ENCODE data around the gene PIP5K1A. TPM values are rescaled to one million over a fixed set of nuclear protein-coding genes. Genes with fewer than 3 reads are reported as not detected.

PIP5K1A gene
- total and polyA plus RNA-seq, 8 donors = 8.4 to 156 (median 58.1) TPM

DNA sequence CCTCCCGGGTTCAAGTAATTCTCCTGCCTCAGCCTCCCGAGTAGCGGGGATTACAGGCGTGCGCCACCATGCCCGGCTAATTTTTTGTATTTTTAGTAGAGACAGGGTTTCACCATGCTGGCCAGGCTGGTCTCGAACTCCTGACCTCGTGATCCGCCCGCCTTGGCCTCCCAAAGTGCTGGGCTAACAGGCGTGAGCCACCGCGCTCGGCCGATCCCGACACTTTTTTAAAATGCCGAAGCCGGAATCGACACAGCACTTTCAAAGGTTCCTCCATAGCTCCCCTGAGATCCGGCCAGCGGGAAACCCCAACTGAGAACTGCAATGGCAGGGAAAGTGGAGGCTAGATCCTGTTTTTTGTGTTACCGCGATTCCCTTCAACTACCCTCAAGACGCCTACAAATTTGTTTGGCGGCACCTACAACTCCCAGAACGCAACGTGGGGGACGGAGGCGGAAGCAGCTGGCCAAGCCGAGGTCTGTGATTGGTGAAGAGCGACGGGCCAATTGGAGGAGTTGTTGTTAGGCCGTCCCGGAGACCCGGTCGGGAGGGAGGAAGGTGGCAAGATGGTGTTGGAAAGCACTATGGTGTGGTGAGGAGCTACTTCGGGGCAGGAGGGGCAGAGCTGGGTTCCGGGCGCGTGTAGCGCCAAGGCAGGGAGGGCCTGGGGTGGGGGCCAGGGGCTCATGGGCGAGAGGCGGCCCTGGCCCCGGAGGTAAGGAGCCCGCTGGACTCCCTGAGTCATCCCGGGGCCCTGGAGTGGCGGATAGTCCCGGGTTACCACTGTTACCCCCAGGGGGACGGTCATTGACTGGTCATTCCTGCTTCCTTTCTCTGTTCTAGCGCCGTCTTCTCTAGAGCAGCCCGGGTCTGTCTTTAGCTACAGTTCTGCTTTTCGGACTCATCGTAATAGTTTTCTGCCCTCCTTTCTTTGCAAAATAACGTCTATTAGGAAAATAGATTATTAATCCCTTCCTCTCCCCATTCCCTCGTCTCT is 56.2 kb downstream of the PIP5K1A start, which contains the start of gene PSMD4:
Gene PSMD4, plus strand, starts transcription at position 518 of the 997 bp plus-strand sequence. Its CDS starts 49 bp downstream, at position 567.
- 9 to 13% (median 12%) methylated on average over 54 to 56 of the region's 56 CpGs for WGBS, 5 donors
- H3K4me1 ChIP-seq = peaks cover 16 to 55% (median 36%) of the 10 kb centered on the region in 4 donors
- H3K27me3 ChIP-seq = no peaks in the 10 kb centered on the region
- TF ChIP-seq POLR2A (IDR thresholded peaks at IDR 0.05) (peak in 1 of 4 donors; percentile 68), EP300 (IDR thresholded peaks at IDR 0.05) (no peak), POLR2AphosphoS5 (IDR thresholded peaks at IDR 0.05) (peak; percentile 93 to 97 (median 94))
- TF ChIP-seq, protein P1, sequence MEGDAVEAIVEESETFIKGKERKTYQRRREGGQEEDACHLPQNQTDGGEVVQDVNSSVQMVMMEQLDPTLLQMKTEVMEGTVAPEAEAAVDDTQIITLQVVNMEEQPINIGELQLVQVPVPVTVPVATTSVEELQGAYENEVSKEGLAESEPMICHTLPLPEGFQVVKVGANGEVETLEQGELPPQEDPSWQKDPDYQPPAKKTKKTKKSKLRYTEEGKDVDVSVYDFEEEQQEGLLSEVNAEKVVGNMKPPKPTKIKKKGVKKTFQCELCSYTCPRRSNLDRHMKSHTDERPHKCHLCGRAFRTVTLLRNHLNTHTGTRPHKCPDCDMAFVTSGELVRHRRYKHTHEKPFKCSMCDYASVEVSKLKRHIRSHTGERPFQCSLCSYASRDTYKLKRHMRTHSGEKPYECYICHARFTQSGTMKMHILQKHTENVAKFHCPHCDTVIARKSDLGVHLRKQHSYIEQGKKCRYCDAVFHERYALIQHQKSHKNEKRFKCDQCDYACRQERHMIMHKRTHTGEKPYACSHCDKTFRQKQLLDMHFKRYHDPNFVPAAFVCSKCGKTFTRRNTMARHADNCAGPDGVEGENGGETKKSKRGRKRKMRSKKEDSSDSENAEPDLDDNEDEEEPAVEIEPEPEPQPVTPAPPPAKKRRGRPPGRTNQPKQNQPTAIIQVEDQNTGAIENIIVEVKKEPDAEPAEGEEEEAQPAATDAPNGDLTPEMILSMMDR (IDR thresholded peaks at IDR 0.05) = no peak
- H3K36me3 ChIP-seq = peaks cover 0 to 12% (median 6%) of the 10 kb centered on the region in 4 donors
- H3K27ac ChIP-seq = peak within 1 kb of the TSS; percentile 91 to 97 (median 92)
- no peaks in the 10 kb centered on the region for H3K9me3 ChIP-seq
- peak within 1 kb of the TSS; percentile 88 to 99 (median 90) for H3K4me3 ChIP-seq
- intact Hi-C loops (cut with DNase I; ENCODE audit: low total_unique reads) = no loop called here
- DNase-seq = peak; percentile 94 to 99

GRCh38 chr1:151255381-151255780 is 57.0 kb downstream of the PIP5K1A start:
- Histone ChIP-seq H3K27me3 (no peaks in the 10 kb centered on the region), H3K4me1 (peaks cover 16 to 53% (median 33%) of the 10 kb centered on the region in 4 donors), H3K9me3 (no peaks in the 10 kb centered on the region), H3K36me3 (peaks cover 0 to 7% (median 0%) of the 10 kb centered on the region in 4 donors), H3K27ac (peak overlapping the region in 4 of 5 donors; percentile 91 to 97 (median 93)), H3K4me3 (peak overlapping the region; percentile 88 to 99 (median 90))
- DNase-seq = peak in 1 of 2 donors; percentile 7
- TF ChIP-seq POLR2A (IDR thresholded peaks at IDR 0.05) (no peak), POLR2AphosphoS5 (IDR thresholded peaks at IDR 0.05) (no peak), EP300 (IDR thresholded peaks at IDR 0.05) (no peak)
- TF ChIP-seq, protein P1 (IDR thresholded peaks at IDR 0.05) = no peak
- 14 to 36% (median 17%) methylated on average over 10 of the region's 10 CpGs for WGBS, 5 donors
- intact Hi-C loops (cut with DNase I; ENCODE audit: low total_unique reads) = no loop called here

DNA sequence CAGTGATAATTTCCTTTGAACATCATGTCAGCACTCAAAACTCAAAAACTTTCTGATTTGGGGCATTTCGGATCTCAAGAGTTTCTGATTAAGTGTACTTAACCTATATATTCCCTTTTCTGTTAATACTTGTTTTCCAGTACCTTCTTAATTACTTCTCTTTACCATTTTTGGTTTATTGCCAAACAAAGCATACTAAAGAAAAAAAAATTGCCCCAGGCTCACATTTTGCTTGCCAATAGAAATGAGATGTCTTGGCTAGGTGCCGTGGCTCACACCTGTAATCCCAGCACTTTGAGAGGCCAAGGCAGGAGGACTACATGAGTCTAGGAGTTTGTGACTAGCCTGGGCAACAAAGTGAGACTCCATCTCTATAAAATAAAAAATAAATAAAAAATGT is 61.0 kb downstream of the PIP5K1A start:
- no peaks in the 10 kb centered on the region for H3K9me3 ChIP-seq
- WGBS, 5 donors = 84 to 94% (median 86%) methylated on average over 2 of the region's 2 CpGs
- intact Hi-C loops (cut with DNase I; ENCODE audit: low total_unique reads) = no loop called here
- TF ChIP-seq POLR2AphosphoS5 (IDR thresholded peaks at IDR 0.05) (no peak), POLR2A (IDR thresholded peaks at IDR 0.05) (no peak)
- TF ChIP-seq, protein P1 (IDR thresholded peaks at IDR 0.05) = no peak
- no peak for DNase-seq
- no peak overlapping the region for H3K27ac ChIP-seq
- H3K36me3 ChIP-seq = peaks cover 20 to 32% (median 27%) of the 10 kb centered on the region in 4 donors
- H3K4me3 ChIP-seq = no peak overlapping the region
- H3K4me1 ChIP-seq = peaks cover 13 to 47% (median 28%) of the 10 kb centered on the region in 4 donors
- H3K27me3 ChIP-seq = no peaks in the 10 kb centered on the region

DNA sequence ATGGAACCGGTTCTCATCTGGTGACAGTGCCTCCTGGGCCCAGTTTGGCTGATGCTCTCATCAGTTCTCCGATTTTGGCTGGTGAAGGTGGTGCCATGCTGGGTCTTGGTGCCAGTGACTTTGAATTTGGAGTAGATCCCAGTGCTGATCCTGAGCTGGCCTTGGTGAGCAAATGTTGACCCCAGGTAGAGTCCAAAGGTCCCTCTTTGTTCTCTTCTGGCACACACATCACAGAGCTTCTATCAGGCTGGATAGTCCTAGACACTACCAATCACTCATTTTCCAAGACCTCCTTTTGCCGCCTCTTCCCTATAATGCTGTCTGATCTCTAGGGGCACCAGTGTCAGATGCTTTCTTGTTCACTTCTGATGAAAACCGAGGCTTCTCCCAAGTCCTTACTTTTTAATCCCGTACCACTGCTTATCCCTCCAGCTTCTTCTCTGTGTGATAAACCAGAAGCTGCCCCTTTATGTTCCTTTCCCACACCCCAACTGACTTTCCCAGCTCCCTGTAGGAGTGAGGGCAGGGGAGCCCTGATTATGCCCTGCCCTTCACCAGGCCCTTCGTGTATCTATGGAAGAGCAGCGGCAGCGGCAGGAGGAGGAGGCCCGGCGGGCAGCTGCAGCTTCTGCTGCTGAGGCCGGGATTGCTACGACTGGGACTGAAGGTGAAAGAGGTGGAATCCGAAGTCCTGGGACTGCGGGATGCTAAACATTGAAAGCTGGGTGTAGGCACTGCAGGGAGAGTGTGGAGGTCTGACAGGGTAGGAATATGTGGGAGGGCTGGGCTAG is 67.3 kb downstream of the PIP5K1A start:
- Histone ChIP-seq H3K4me1 (no peaks in the 10 kb centered on the region), H3K27me3 (no peaks in the 10 kb centered on the region), H3K27ac (no peak overlapping the region), H3K36me3 (peaks cover 52 to 90% (median 88%) of the 10 kb centered on the region in 4 donors), H3K4me3 (no peak overlapping the region), H3K9me3 (no peaks in the 10 kb centered on the region)
- DNase-seq = no peak
- intact Hi-C loops (cut with DNase I; ENCODE audit: low total_unique reads) = no loop called here
- TF ChIP-seq, protein P1 (IDR thresholded peaks at IDR 0.05) = no peak
- TF ChIP-seq POLR2AphosphoS5 (IDR thresholded peaks at IDR 0.05) (no peak), POLR2A (IDR thresholded peaks at IDR 0.05) (no peak), EP300 (IDR thresholded peaks at IDR 0.05) (no peak)
- 80 to 87% (median 86%) methylated on average over 14 of the region's 14 CpGs for WGBS, 5 donors

All from stomach (tissue), 9 donors.